Tibial nerve (tissue), 4 donors: ENCODE measurements around the gene TTC28. TPM values are rescaled to one million over a fixed set of nuclear protein-coding genes. Genes with fewer than 3 reads are reported as not detected.
A peak's percentile ranks its signal among the peaks of the same experiment; 100 is the strongest.

Source experiments
- DNase-seq, 2 donors: peaks; one replicate each; pipeline ENCODE4 v3.0.0-alpha.2; 2019; ENCODE audit warnings: low spot score in 2 of 2
- H3K27ac ChIP-seq, 4 donors: fragments of 200-600 bp; sonication (generic) in 3 of 4; one replicate each; pipeline ENCODE4 v1.5.1; 2017 to 2019; ENCODE audit warnings: mild to moderate bottlenecking in 1 of 4
- H3K27me3 ChIP-seq, 2 donors: fragments of 200-600 bp; sonication (generic) in 1 of 2; one replicate each; pipeline versions ENCODE4 v1.5.1 to v1.6.0; 2017 to 2019
- H3K36me3 ChIP-seq, 3 donors: fragments of 200-600 bp; sonication (generic); one replicate each; pipeline ENCODE4 v1.5.1; 2018 to 2019
- H3K4me1 ChIP-seq, 4 donors: fragments of 200-600 bp; sonication (generic) in 3 of 4; one replicate each; pipeline ENCODE4 v1.5.1; 2017 to 2019
- H3K4me3 ChIP-seq, 4 donors: fragments of 200-600 bp; sonication (generic) in 3 of 4; one replicate each; pipeline ENCODE4 v1.5.1; 2017 to 2019; ENCODE audit warnings: mild to moderate bottlenecking in 1 of 4, moderate library complexity in 1 of 4
- H3K9me3 ChIP-seq, 4 donors: fragments of 200-600 bp; sonication (generic) in 3 of 4; one replicate each; pipeline ENCODE4 v1.5.1; 2017 to 2019
- CTCF ChIP-seq, 5 experiments: fragments of 200-600 bp in 3 of 5; fragments of 450-650 bp in 2 of 5; sonication (generic) in 3 of 5; IDR thresholded peaks; one replicate each; pipeline ENCODE4 v1.5.1; 2016 to 2019; ENCODE audit warnings: antibody characterized with exemption in 5 of 5, mild to moderate bottlenecking in 3 of 5, moderate library complexity in 2 of 5
- EP300 ChIP-seq, 2 donors: sonication (generic); formaldehyde crosslinking; IDR thresholded peaks; one replicate each; pipeline ENCODE4 v1.6.1; 2017; ENCODE audit warnings: antibody characterized with exemption in 2 of 2, mild to moderate bottlenecking in 1 of 2
- POLR2A ChIP-seq, 2 donors: fragments of 450-650 bp; IDR thresholded peaks; one replicate each; pipeline ENCODE4 v1.6.1; 2017; ENCODE audit warnings: antibody characterized with exemption in 2 of 2, mild to moderate bottlenecking in 2 of 2, moderate library complexity in 2 of 2
- WGBS, 2 donors: methylation state at CpG; one replicate each; pipeline ENCODE4 v1.1.5; 2018; 5-methylcytosine and 5-hydroxymethylcytosine counted together
- total RNA-seq, 4 donors: library from RNA; depleted of rRNA; stranded (reverse); fragments of >200 nt; gene quantifications; one replicate each; pipeline ENCODE4 v1.1.0, GENCODE V29; 2016

The TTC28 gene
- total RNA-seq, 4 donors from 2014 or later = 83.9 to 177 (median 128) TPM

GRCh38 chr22:28341001-28341400 is 338.6 kb downstream of the TTC28 start:
- Histone ChIP-seq H3K36me3 (no peaks in the 10 kb centered on the region), H3K27ac (no peak overlapping the region), H3K27me3 (no peaks in the 10 kb centered on the region), H3K4me1 (peaks cover 0 to 34% (median 6%) of the 10 kb centered on the region in 4 donors), H3K4me3 (no peak overlapping the region), H3K9me3 (no peaks in the 10 kb centered on the region)
- DNase-seq = no peak
- TF ChIP-seq POLR2A (IDR thresholded peaks at IDR 0.05) (no peak), EP300 (IDR thresholded peaks at IDR 0.05) (no peak), CTCF (IDR thresholded peaks at IDR 0.05) (no peak)

DNA sequence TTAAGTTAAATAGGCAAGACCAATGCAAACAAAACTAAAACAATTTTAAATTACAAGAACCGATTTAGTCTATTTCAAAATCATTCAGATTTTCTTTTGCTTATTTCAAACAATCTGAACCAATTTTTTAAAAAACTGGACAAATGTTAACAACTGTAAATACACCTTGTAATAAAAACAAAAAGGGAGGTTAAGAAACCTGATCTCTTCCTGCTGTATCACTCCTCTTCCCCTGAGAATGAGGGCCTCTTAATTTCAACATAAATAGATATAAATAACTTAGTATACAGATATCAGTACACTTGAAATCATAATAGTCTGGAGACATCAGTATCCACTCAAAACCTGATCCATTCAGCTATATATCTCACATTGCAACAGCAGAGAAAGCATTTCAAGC is 346.6 kb downstream of the TTC28 start:
- peaks cover 0 to 10% (median 0%) of the 10 kb centered on the region in 4 donors for H3K9me3 ChIP-seq
- H3K4me1 ChIP-seq = peaks cover 0 to 41% (median 12%) of the 10 kb centered on the region in 4 donors
- DNase-seq = no peak
- WGBS, 2 donors = 50 to 62% methylated on average over 1 of the region's 1 CpG
- H3K36me3 ChIP-seq = no peaks in the 10 kb centered on the region
- no peak overlapping the region for H3K4me3 ChIP-seq
- TF ChIP-seq EP300 (IDR thresholded peaks at IDR 0.05) = no peak
- no peak for TF ChIP-seq POLR2A (IDR thresholded peaks at IDR 0.05)
- TF ChIP-seq CTCF (IDR thresholded peaks at IDR 0.05) = no peak
- H3K27me3 ChIP-seq = no peaks in the 10 kb centered on the region
- no peak overlapping the region for H3K27ac ChIP-seq

GRCh38 chr22:28332410-28332809 is 347.2 kb downstream of the TTC28 start:
- Histone ChIP-seq H3K27me3 (no peaks in the 10 kb centered on the region), H3K4me1 (peaks cover 0 to 41% (median 12%) of the 10 kb centered on the region in 4 donors), H3K4me3 (no peak overlapping the region), H3K36me3 (no peaks in the 10 kb centered on the region), H3K9me3 (peaks cover 0 to 10% (median 0%) of the 10 kb centered on the region in 4 donors), H3K27ac (no peak overlapping the region)
- DNase-seq = no peak
- TF ChIP-seq EP300 (IDR thresholded peaks at IDR 0.05) = no peak
- TF ChIP-seq POLR2A (IDR thresholded peaks at IDR 0.05) = no peak
- no peak for TF ChIP-seq CTCF (IDR thresholded peaks at IDR 0.05)
- WGBS, 2 donors = 15 to 20% methylated on average over 1 of the region's 1 CpG

DNA sequence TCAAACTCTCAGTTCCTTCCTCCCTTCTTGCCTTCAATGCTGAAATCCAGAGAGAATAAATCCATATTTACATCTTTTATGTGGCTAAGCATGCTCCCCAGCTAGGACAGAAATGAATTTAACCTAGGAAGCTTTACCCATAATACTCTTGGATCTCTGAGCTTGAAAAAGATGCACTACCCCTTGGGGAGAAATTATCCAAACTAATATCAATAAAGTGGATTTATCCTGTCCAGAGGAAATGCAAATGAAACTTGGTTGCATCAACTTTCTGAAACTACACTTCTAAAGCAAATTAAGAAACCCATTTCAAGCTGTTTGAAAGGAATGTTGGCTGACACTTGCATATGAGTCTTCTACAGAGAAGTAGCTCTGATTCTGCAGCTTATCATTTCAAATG is 347.9 kb downstream of the TTC28 start:
- Histone ChIP-seq H3K9me3 (peaks cover 0 to 10% (median 0%) of the 10 kb centered on the region in 4 donors), H3K27me3 (no peaks in the 10 kb centered on the region), H3K36me3 (no peaks in the 10 kb centered on the region), H3K27ac (no peak overlapping the region), H3K4me1 (peaks cover 0 to 41% (median 12%) of the 10 kb centered on the region in 4 donors), H3K4me3 (no peak overlapping the region)
- no peak for TF ChIP-seq POLR2A (IDR thresholded peaks at IDR 0.05)
- TF ChIP-seq EP300 (IDR thresholded peaks at IDR 0.05) = no peak
- TF ChIP-seq CTCF (IDR thresholded peaks at IDR 0.05) = no peak
- DNase-seq = no peak

- no peaks in the 10 kb centered on the region for H3K9me3 ChIP-seq
- no peaks in the 10 kb centered on the region for H3K27me3 ChIP-seq
- no peak for TF ChIP-seq CTCF (IDR thresholded peaks at IDR 0.05)
- TF ChIP-seq POLR2A (IDR thresholded peaks at IDR 0.05) = no peak
- TF ChIP-seq EP300 (IDR thresholded peaks at IDR 0.05) = peak in 1 of 2 donors; percentile 35
- H3K36me3 ChIP-seq = no peaks in the 10 kb centered on the region
- WGBS, 2 donors = 55 to 57% methylated on average over 3 of the region's 3 CpGs
- DNase-seq = no peak
- no peak overlapping the region for H3K4me3 ChIP-seq
- H3K4me1 ChIP-seq = peaks cover 0 to 41% (median 12%) of the 10 kb centered on the region in 4 donors
- peak overlapping the region in 2 of 4 donors; percentile 11 to 16 for H3K27ac ChIP-seq
Observed at GRCh38 chr22:28329186-28330073, 350.2 kb downstream of the TTC28 start.
